Measurements from ENCODE around the gene PLEKHG5. TPM values are rescaled to one million over a fixed set of nuclear protein-coding genes. Genes with fewer than 3 reads are reported as not detected.
"Not testable (repeated sequence)": the region's sequence is repeated elsewhere in the genome, so short reads cannot be mapped to it uniquely, and the experiment has no call there.

The PLEKHG5 gene
- total RNA-seq, 1 donor from 2014 or later: 42.9 TPM

DNA sequence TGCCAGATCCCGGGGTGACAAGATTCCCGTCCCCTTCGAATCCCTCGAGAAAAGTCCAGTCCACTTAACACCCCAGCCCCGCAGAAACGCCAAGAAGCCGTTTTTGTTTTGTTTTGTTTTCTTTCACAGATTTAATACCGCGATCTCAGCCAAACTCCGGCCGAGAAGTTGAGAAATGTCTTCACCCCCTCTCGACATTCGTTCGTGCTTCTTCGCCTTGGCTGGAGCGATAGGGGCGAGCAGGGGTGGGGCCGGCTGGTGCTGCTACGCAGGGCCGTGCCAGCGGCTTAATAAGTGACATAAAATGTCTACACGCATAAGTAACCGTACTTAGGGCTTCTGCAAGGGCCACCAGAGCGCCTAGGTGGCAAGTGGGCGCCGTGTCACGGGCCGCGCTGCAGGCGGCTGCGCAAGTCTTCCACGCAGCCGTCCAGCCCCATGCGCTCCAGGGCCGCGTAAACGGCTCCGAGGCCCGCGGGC is 30.4 kb downstream of the PLEKHG5 start:
- Histone ChIP-seq H3K36me3 (ENCODE audit: control insufficient read depth, insufficient read depth, low read length) (peaks cover 24% of the 10 kb centered on the region), H3K27me3 (ENCODE audit: control insufficient read depth, insufficient read depth, low read length) (no peaks in the 10 kb centered on the region), H3K4me3 (ENCODE audit: low read depth, low read length) (no peak overlapping the region)
- FAIRE-seq (no peak), DNase-seq (ENCODE audit: low read depth) (no peak)
- TF ChIP-seq, protein P1, sequence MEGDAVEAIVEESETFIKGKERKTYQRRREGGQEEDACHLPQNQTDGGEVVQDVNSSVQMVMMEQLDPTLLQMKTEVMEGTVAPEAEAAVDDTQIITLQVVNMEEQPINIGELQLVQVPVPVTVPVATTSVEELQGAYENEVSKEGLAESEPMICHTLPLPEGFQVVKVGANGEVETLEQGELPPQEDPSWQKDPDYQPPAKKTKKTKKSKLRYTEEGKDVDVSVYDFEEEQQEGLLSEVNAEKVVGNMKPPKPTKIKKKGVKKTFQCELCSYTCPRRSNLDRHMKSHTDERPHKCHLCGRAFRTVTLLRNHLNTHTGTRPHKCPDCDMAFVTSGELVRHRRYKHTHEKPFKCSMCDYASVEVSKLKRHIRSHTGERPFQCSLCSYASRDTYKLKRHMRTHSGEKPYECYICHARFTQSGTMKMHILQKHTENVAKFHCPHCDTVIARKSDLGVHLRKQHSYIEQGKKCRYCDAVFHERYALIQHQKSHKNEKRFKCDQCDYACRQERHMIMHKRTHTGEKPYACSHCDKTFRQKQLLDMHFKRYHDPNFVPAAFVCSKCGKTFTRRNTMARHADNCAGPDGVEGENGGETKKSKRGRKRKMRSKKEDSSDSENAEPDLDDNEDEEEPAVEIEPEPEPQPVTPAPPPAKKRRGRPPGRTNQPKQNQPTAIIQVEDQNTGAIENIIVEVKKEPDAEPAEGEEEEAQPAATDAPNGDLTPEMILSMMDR (IDR thresholded peaks at IDR 0.05; ENCODE audit: insufficient read depth, low read length, severe bottlenecking): no peak

DNA sequence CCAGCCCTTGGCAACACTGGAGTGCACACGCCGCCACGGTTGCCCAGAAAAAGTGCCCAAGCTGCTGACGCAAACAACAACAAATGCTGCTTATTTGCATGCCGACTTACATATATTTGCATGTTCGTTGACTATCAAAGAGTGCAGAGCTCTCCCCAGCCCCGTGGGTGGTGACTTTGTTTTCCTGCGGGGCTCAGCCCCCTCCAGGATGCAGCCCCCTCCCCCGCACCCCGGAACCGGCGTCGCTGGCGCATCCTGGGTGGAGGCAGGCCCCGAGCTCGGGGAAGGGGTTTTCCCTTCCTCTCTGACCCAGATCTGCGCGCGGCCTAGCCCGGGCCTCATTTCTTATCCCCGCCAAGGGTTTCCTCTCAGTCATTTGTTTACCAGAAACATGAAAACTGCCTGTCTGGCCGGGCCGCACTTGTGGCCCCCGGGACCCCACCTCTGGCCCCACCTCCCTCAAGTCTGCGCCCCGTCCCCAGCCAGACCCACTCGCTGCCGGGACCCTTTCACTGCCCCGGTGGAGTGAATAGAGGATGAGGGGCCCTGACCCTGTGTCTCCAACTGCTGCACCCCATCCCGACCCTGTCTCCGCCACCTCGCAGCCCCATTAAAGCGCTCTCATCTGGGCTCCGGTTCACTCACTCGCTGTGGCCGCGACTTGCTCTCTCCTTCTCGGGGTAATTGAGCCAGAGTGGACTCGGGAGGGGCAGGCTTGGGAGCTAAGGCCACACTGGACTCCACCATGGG is 31.0 kb downstream of the PLEKHG5 start:
- Histone ChIP-seq H3K4me3 (ENCODE audit: low read depth, low read length) (no peak overlapping the region), H3K27me3 (ENCODE audit: control insufficient read depth, insufficient read depth, low read length) (no peaks in the 10 kb centered on the region), H3K36me3 (ENCODE audit: control insufficient read depth, insufficient read depth, low read length) (peaks cover 21% of the 10 kb centered on the region)
- FAIRE-seq (no peak), DNase-seq (ENCODE audit: low read depth) (no peak)
- TF ChIP-seq, protein P1 (IDR thresholded peaks at IDR 0.05; ENCODE audit: insufficient read depth, low read length, severe bottlenecking): no peak

DNA sequence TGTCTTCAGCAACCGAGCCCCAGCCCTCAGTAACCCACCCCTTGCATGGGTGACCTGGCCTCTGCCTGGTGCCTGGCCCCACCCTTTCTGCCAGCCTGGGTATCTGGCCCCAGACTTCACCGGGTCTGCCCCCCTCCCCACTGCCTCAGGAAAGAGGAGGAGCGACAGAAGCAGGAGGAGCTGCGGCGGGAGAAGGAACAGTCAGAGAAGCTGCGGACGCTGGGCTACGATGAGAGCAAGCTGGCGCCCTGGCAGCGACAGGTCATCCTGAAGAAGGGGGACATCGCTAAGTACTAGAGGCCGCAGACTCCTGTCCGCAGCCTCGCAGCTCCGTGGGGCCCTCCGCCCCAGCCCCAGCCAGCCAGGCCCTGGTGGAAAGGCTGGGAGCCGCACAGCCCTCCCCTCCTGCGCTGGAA is 31.6 kb downstream of the PLEKHG5 start:
- DNase-seq (ENCODE audit: low read depth) (no peak), FAIRE-seq (no peak)
- TF ChIP-seq, protein P1 (IDR thresholded peaks at IDR 0.05; ENCODE audit: insufficient read depth, low read length, severe bottlenecking): no peak
- peaks cover 21% of the 10 kb centered on the region for H3K36me3 ChIP-seq (ENCODE audit: control insufficient read depth, insufficient read depth, low read length)
- no peak overlapping the region for H3K4me3 ChIP-seq (ENCODE audit: low read depth, low read length)
- H3K27me3 ChIP-seq (ENCODE audit: control insufficient read depth, insufficient read depth, low read length): no peaks in the 10 kb centered on the region

DNA sequence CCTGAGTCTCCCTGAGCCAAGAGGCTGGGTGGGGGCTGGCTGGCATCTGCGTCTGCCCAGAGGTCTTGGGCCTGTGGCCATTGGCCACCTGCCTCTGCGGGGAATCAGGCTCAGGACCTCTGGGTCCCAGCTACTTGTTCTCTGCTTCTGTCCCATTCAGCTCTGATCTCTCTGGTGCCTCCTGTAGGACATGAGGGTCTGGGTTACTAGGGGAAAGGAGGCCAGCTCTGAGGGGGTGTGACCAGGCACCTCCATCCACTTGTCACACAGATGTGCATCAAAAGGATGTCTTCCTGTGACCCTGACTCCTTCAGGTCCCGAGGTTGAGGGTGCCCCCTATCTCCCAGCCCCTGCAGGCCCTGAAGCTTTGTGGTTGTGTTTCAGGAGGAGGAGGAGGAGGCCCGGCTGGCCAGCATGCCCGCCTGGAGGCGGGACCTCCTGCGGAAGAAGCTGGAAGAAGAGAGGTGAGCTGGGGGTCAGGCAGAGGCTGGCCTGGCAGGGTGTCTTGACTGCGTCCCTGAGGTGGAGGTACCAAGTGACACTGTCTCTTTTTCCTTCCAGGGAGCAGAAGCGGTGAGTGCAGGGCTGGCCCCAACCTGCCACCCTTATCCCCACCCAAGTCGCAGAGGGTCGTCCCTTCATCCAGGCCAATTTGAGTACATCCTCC is 34.5 kb downstream of the PLEKHG5 start:
- TF ChIP-seq, protein P1 (IDR thresholded peaks at IDR 0.05; ENCODE audit: insufficient read depth, low read length, severe bottlenecking): no peak
- peaks cover 2% of the 10 kb centered on the region for H3K27me3 ChIP-seq (ENCODE audit: control insufficient read depth, insufficient read depth, low read length)
- H3K36me3 ChIP-seq (ENCODE audit: control insufficient read depth, insufficient read depth, low read length): peaks cover 5% of the 10 kb centered on the region
- no peak overlapping the region for H3K4me3 ChIP-seq (ENCODE audit: low read depth, low read length)
- DNase-seq (ENCODE audit: low read depth) (no peak), FAIRE-seq (peak; percentile 99)

DNA sequence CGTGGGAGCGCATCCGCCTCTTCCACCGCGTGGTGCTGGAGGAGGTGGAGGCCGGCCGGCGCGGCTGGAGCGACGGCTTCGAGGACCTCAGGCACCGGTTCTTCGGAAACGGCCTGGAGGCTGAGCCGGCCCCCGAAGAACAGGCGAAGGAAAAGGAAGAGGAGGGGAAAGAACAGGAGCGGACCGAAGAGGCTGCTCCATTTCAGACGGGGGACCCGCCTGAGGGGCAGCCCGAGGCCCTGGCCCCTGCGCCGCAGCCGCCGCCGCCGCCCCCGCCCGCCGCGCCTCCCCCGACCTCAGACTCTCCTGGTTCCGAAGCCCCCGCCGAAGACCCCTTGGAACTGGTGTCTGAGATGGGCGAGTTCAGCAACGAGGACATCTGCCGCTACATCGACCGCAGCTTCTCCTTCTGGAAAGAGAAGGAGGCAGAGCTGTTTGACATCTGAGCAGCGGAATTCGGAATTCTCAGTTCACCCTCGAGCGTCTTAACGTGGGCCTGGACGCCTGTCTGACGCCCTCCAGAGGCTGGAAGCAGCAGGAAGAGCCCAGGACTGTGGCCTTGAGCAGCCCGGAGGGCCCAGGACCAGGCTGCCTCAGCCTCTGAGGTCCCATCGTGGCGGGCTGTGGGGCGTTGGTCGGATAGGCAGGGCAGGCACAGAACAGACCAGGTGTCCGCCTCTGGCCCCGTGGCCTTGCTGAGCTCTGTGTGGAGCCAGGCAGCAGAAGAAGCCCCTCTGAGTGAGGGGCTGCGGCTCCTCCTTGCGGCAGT is 35.5 kb downstream of the PLEKHG5 start:
- H3K4me3 ChIP-seq (ENCODE audit: low read depth, low read length); H3K27me3 ChIP-seq (ENCODE audit: control insufficient read depth, insufficient read depth, low read length); DNase-seq (ENCODE audit: low read depth); H3K36me3 ChIP-seq (ENCODE audit: control insufficient read depth, insufficient read depth, low read length): not testable (repeated sequence)
- FAIRE-seq: peak; percentile 66
